ENCODE results near the gene MRC2.
"Not testable (repeated sequence)": the region's sequence is repeated elsewhere in the genome, so short reads cannot be mapped to it uniquely, and the experiment has no call there.

The MRC2 gene

GRCh38 chr17:62684179-62684578, 56.7 kb downstream of the MRC2 start:
- no peak for DNase-seq

- DNase-seq = no peak
Observed at GRCh38 chr17:62687997-62688396, 60.5 kb downstream of the MRC2 start.

- DNase-seq = no peak
Observed at GRCh38 chr17:62688398-62689160, 61.1 kb downstream of the MRC2 start.

GRCh38 chr17:62689441-62690167, 62.1 kb downstream of the MRC2 start:
- no peak for DNase-seq

GRCh38 chr17:62690168-62690897, 62.9 kb downstream of the MRC2 start:
- DNase-seq = no peak

- not testable (repeated sequence) for DNase-seq
Observed at GRCh38 chr17:62691589-62691915, 64.1 kb downstream of the MRC2 start.

- no peak for DNase-seq
Observed at GRCh38 chr17:62692159-62692651, 64.7 kb downstream of the MRC2 start.

- no peak for DNase-seq
Observed at GRCh38 chr17:62692721-62693431, 65.4 kb downstream of the MRC2 start.

- DNase-seq = no peak
Observed at GRCh38 chr17:62693616-62694409, 66.3 kb downstream of the MRC2 start.

- DNase-seq = not testable (repeated sequence)
Observed at GRCh38 chr17:62695093-62695738, 67.7 kb downstream of the MRC2 start.

- no peak for DNase-seq
Observed at GRCh38 chr17:62696256-62696655, 68.8 kb downstream of the MRC2 start.

- no peak for DNase-seq
Observed at GRCh38 chr17:62696726-62697490, 69.4 kb downstream of the MRC2 start.

- not testable (repeated sequence) for DNase-seq
Observed at GRCh38 chr17:62698459-62698858, 71.0 kb downstream of the MRC2 start.

GRCh38 chr17:62700964-62701705, 73.7 kb downstream of the MRC2 start:
- DNase-seq = no peak

- DNase-seq = no peak
Observed at GRCh38 chr17:62701706-62702085, 74.2 kb downstream of the MRC2 start.

GRCh38 chr17:62702746-62703260, 75.3 kb downstream of the MRC2 start:
- DNase-seq = no peak

GRCh38 chr17:62703261-62703775, 75.8 kb downstream of the MRC2 start:
- DNase-seq = no peak

GRCh38 chr17:62703776-62704380, 76.4 kb downstream of the MRC2 start:
- DNase-seq = peak; percentile 76

- no peak for DNase-seq
Observed at GRCh38 chr17:62704381-62704971, 77.0 kb downstream of the MRC2 start.

Measured in activated CD8-positive, alpha-beta memory T cell treated with anti-CD3 and anti-CD28 coated beads, Interleukin-2, amount 50 U/mL, for 4 hours (primary cell).